Peyer's patch (tissue), 4 donors: ENCODE measurements around the gene ELFN1. TPM values are rescaled to one million over a fixed set of nuclear protein-coding genes. Genes with fewer than 3 reads are reported as not detected.

Experiments
- DNase-seq, 3 donors: peaks; one replicate each; pipeline ENCODE4 v3.0.0-alpha.2; 2017 to 2019
- H3K27ac ChIP-seq, 4 donors: fragments of 200-600 bp; sonication (generic); one replicate each; pipeline ENCODE4 v1.5.1; 2016 to 2019
- H3K27me3 ChIP-seq, 2 donors: fragments of 200-600 bp; sonication (generic); one replicate each; pipeline ENCODE4 v1.5.1; 2019
- H3K36me3 ChIP-seq, 3 donors: fragments of 200-600 bp; sonication (generic); one replicate each; pipeline ENCODE4 v1.5.1; 2016 to 2019
- H3K4me1 ChIP-seq, 4 donors: fragments of 200-600 bp; sonication (generic); one replicate each; pipeline ENCODE4 v1.5.1; 2016 to 2019
- H3K4me3 ChIP-seq, 4 donors: fragments of 200-600 bp; sonication (generic); 1 replicate in 3 of 4; 2 replicates in 1 of 4; pipeline ENCODE4 v1.5.1; 2016 to 2019; ENCODE audit warnings: mild to moderate bottlenecking in 1 of 4
- H3K9me3 ChIP-seq, 4 donors: fragments of 200-600 bp; sonication (generic); one replicate each; pipeline ENCODE4 v1.5.1; 2016 to 2019; ENCODE audit warnings: mild to moderate bottlenecking in 1 of 4
- POLR2A ChIP-seq, 2 donors: fragments of 450-650 bp; IDR thresholded peaks; one replicate each; pipeline ENCODE4 v1.5.1; 2017; ENCODE audit warnings: antibody characterized with exemption in 2 of 2, mild to moderate bottlenecking in 2 of 2, moderate library complexity in 2 of 2
- total RNA-seq, 4 donors: library from RNA; depleted of rRNA; stranded (reverse); fragments of >200 nt; gene quantifications; one replicate each; pipeline ENCODE4 v1.1.0, GENCODE V29; 2016
- TF ChIP-seq, protein P1 (sequence below), 6 experiments: fragments of 450-650 bp in 4 of 6; fragments of 200-600 bp in 2 of 6; sonication (generic) in 1 of 6; IDR thresholded peaks; one replicate each; pipeline ENCODE4 v1.5.1; 2017 to 2019; ENCODE audit warnings: antibody characterized with exemption in 6 of 6, mild to moderate bottlenecking in 3 of 6, moderate library complexity in 1 of 6

ELFN1 gene
- total RNA-seq, 4 donors from 2014 or later, result 0.80 TPM; not detected in 3

DNA sequence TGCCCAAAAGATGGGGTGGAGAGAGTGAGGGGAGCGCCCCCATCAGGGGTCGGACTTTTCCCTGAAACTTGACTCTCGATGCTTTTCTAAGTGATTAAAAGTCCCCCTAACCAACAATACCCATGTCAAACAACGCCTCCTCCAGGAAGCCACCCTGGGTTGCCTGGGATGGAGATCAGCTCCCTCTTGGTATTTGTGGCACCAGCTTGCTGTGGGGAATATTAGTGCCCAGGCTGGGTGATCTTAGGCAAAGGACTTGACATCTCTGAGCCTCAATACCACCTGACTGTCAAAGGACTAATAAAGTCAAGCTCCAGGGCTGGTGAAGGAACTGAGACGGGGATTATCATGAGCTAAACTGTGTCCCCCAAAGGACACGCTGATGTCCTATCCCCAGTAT lies 18.2 kb upstream of the ELFN1 start:
- no peaks in the 10 kb centered on the region for H3K36me3 ChIP-seq
- peaks cover 0 to 6% (median 0%) of the 10 kb centered on the region in 4 donors for H3K4me1 ChIP-seq
- no peak overlapping the region for H3K27ac ChIP-seq
- H3K9me3 ChIP-seq, result no peaks in the 10 kb centered on the region
- no peak overlapping the region for H3K4me3 ChIP-seq
- TF ChIP-seq POLR2A (IDR thresholded peaks at IDR 0.05), result no peak
- TF ChIP-seq, protein P1, sequence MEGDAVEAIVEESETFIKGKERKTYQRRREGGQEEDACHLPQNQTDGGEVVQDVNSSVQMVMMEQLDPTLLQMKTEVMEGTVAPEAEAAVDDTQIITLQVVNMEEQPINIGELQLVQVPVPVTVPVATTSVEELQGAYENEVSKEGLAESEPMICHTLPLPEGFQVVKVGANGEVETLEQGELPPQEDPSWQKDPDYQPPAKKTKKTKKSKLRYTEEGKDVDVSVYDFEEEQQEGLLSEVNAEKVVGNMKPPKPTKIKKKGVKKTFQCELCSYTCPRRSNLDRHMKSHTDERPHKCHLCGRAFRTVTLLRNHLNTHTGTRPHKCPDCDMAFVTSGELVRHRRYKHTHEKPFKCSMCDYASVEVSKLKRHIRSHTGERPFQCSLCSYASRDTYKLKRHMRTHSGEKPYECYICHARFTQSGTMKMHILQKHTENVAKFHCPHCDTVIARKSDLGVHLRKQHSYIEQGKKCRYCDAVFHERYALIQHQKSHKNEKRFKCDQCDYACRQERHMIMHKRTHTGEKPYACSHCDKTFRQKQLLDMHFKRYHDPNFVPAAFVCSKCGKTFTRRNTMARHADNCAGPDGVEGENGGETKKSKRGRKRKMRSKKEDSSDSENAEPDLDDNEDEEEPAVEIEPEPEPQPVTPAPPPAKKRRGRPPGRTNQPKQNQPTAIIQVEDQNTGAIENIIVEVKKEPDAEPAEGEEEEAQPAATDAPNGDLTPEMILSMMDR (IDR thresholded peaks at IDR 0.05), result no peak
- no peak for DNase-seq
- H3K27me3 ChIP-seq, result no peaks in the 10 kb centered on the region

DNA sequence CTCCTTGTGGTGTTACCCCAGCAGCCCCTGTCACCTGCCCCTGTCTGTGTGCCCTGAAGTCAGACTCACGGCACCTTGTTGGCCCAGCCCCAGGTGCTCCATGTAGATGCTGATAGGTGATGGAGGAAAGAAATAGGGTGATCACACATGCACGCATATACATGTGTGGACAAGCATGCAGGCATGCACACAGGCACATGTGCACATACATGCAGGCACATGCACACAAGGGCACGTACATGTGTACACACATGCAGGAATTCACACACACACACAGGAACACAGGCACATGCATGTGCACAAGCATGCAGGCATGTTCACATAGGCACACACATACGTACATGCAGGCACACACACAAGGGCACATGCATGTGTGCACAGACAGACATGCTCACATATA lies 16.6 kb upstream of the ELFN1 start:
- H3K27me3 ChIP-seq, result no peaks in the 10 kb centered on the region

DNA sequence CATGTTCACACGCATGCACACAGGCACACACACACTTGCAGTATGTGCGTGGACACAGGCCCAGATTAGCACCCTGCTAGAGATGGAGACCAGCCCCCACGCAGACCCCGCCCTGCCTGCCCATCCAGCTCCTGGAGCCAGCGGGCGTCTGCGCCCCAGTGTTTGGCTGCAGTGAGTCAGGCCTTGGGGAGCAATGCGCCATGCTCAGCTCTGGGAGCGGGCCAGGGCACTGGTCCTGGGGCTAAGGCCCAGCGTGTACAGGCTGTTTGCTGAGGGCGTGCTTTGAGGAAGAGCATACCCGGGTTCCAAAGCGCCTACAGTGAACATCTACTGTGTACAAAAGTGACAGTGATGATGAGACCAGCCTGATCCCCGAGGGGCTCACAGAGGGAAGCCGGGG lies 16.0 kb upstream of the ELFN1 start:
- H3K4me3 ChIP-seq, result no peak overlapping the region
- no peak overlapping the region for H3K27ac ChIP-seq
- H3K9me3 ChIP-seq, result no peaks in the 10 kb centered on the region
- H3K27me3 ChIP-seq, result no peaks in the 10 kb centered on the region
- TF ChIP-seq, protein P1 (IDR thresholded peaks at IDR 0.05), result no peak
- TF ChIP-seq POLR2A (IDR thresholded peaks at IDR 0.05), result no peak
- DNase-seq, result no peak
- no peaks in the 10 kb centered on the region for H3K36me3 ChIP-seq
- H3K4me1 ChIP-seq, result no peaks in the 10 kb centered on the region

More for the DNA sequence above, 16.6 kb upstream of the ELFN1 start:
- Histone ChIP-seq H3K9me3 (no peaks in the 10 kb centered on the region), H3K4me3 (no peak overlapping the region), H3K4me1 (no peaks in the 10 kb centered on the region), H3K27ac (no peak overlapping the region), H3K36me3 (no peaks in the 10 kb centered on the region)
- TF ChIP-seq, protein P1 (IDR thresholded peaks at IDR 0.05), result no peak
- no peak for TF ChIP-seq POLR2A (IDR thresholded peaks at IDR 0.05)
- DNase-seq, result no peak

DNA sequence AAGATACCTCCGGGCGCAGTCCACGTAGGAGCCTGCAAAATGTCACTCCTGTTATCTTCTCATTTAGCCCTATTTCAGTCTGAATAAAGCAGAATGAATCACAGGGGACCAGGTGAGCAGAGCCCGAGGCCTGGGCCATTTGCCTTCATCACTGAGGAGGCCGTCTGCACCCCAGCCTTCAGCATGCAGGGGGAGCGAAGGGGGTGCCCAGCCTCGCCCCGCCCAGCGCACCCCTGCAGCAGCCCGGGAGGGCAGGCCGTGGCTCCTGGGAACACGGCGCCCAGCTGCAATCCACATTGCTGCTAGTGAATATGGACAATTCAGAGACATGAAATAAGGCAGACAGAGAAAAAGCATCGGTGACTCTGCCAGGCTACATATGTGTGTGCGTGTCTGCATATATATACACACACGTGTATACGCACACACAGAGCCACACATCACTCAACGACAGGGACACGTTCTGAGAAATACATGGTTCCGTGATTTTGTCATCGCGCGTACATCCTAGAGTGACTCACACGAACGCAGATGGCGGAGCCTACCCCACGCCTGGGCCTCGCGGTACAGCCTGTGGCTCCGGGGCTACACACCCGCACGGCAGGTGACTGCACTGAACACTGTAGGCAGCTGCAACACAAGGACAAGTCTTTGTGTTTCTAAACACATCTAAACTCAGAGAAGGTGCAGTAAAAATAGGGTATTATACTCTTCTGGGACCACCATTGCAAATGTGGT lies 15.2 kb upstream of the ELFN1 start:
- no peaks in the 10 kb centered on the region for H3K36me3 ChIP-seq
- H3K4me1 ChIP-seq, result no peaks in the 10 kb centered on the region
- no peaks in the 10 kb centered on the region for H3K27me3 ChIP-seq
- H3K27ac ChIP-seq, result no peak overlapping the region
- H3K4me3 ChIP-seq, result no peak overlapping the region
- no peak for TF ChIP-seq POLR2A (IDR thresholded peaks at IDR 0.05)
- TF ChIP-seq, protein P1 (IDR thresholded peaks at IDR 0.05), result no peak
- no peak for DNase-seq
- H3K9me3 ChIP-seq, result no peaks in the 10 kb centered on the region

DNA sequence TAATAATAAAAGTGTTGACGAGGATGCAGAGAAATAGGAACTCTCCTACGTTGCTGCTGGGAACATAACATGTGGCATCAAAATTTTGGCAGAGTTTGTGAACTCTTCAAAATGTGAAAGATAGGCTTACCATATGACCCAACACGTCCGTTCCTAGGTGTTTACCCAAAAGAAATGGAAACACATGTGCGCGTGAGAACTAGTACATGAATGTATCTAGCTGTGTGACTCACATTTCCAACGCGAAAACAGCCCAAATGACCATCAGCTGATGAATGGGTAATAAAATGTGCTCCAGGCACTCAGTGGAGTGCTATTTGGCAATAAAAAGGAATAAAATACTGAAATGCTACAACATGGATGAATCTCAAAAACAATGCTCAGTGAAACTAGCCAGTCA lies 10.4 kb upstream of the ELFN1 start:
- H3K27me3 ChIP-seq, result peaks cover 0 to 10% of the 10 kb centered on the region in 2 donors
- TF ChIP-seq, protein P1 (IDR thresholded peaks at IDR 0.05), result no peak
- no peak for TF ChIP-seq POLR2A (IDR thresholded peaks at IDR 0.05)
- H3K4me1 ChIP-seq, result peaks cover 0 to 7% (median 5%) of the 10 kb centered on the region in 4 donors
- DNase-seq, result no peak
- no peak overlapping the region for H3K27ac ChIP-seq
- H3K36me3 ChIP-seq, result no peaks in the 10 kb centered on the region
- no peaks in the 10 kb centered on the region for H3K9me3 ChIP-seq
- no peak overlapping the region for H3K4me3 ChIP-seq
